Activated CD4-positive, CD25-positive, alpha-beta regulatory T cell treated with anti-CD3 and anti-CD28 coated beads, Interleukin-2, amount 50 U/mL, for 24 hours (primary cell): ENCODE data around the gene CIC.

Source experiments
- ATAC-seq, 2 donors: fragments of 150-1000 bp; cut with Tn5 transposase; one replicate each; pipeline ENCODE4 v1.10.0; 2021; ENCODE audit warnings: mild to moderate bottlenecking in 1 of 2, moderate library complexity in 1 of 2

CIC gene

DNA sequence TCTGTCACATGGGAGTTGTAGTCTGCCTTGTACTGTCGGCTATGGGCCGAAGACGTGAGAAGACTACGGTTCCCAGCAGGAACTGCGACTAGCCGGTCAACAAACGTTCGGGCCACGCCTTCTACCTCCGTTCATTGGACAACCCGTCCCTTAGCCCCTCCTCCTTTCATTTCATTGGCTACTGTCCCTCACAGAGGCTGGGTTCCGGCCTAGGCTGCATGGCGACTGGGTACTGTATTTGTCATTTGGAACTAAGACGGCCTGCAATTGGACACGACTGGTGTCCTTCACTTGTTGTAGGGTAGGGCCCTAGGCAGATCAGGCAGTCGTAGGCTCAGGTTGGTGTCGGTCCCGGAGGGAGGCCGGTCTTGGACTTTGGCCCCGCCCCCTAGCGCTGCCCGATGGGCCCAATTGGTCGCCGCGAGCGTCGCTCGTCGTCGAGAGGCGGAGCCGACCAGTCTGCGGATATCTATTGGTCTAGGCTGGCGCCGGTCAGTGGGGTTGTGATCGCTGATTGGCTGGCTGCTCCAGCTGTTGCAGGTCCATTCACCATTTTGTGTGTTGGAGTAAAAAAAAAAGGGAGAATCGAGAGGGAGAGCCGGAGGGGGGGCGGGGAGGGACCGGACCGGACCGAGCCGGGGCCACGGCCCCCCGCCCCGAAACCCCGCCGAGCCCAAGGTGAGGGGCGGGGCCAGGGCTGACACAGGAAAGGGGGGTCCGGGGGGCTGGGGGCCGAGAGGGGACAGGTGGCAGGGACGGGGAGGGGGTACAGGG lies at the start of gene CIC:
CIC (plus strand) TSS at position 549 of the 774 bp plus-strand sequence. CDS start 2,532 bp downstream, outside the sequence.
- ATAC-seq, result peak; percentile 87 to 91

DNA sequence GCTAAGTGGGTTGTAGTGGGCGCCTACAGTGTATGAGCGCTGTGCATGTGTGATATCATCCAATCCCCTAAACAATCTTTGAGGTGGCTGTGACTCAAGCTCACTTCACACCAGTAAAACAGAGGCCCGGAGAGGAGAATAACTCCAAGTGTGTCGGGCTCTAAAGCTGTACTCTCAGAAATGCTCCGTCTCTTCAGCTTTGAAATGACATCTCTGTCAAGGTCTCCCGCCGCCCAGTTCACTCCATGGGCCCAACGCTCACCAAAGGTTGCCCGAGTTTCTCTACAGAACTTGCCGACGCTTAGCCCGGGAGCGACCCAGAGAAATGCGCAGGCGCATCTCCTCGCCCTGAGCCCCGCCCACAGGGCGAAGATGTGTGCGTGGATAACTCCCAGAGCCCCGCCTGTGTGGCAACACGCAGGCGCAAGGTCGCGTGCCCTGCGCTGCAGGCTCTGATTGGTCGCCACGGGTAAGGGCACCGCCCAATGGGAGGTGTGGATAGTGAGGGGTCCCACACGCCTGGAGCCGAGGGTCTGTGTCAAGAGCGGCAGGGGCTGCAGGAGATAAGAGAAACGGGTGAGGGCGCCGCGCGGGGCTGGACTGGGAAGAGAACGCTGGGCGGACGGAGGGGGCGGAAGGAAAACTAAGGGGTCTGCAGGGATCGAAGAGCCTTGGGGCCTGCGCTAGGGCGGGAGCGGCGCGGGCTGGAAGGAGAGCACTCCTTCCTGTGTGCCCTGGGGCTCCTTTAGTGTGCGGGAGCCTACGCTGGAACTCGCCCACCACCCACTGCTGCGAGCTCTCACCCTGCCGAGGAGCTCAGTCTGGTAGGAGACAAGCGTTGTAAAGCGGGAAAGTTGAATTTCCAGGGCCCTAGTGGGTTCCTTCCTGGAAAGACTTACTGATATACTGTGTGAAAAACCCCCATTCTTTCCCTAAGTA lies 49.0 kb upstream of the CIC start, which contains the start of gene ZNF526:
ZNF526 (plus strand) TSS at position 501 of the 939 bp plus-strand sequence. CDS start 4,092 bp downstream, outside the sequence.
- ATAC-seq, result peak; percentile 83 to 86

DNA sequence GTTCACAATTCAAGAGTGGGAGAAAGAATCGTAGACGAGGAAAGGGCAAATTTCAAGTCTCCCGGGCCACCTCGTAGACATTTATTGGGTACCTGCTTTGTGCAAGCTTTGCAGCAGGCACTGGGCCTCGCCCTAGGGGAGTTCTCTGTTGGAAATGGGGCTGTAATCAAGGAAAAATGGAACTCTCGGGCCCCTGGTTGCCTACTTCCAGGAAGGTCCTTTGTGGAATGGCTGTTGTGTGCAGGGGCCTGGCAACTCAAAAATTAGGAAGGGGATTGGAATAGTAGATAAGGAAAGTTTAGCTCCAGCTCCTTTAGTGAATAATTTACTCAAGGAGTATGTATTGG lies 48.3 kb upstream of the CIC start:
- ATAC-seq, result no peak

DNA sequence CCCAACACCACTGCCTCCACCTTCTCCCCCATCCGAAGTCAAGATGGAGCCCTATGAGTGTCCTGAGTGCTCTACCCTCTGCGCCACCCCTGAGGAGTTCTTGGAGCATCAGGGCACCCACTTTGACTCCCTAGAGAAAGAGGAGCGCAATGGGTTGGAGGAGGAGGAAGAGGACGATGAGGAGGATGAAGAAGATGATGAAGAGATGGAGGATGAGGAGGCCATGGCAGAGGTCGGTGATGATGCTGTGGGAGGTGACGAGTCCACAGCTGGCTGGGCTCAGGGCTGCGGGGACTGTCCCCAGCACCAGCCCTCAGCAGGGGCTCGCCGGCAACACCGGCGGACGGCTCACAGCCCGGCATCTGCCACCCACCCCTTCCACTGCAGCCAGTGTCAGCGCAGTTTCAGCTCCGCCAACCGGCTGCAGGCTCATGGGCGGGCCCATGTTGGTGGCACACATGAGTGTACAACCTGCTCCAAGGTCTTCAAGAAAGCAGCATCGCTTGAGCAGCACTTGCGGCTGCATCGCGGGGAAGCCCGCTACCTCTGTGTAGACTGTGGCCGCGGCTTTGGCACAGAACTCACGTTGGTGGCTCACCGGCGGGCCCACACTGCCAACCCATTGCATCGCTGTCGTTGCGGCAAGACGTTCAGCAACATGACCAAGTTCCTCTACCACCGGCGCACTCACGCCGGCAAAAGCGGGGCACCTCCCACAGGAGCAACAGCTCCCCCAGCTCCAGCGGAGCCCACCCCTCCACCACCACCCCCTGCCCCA lies 43.9 kb upstream of the CIC start:
- no peak for ATAC-seq

DNA sequence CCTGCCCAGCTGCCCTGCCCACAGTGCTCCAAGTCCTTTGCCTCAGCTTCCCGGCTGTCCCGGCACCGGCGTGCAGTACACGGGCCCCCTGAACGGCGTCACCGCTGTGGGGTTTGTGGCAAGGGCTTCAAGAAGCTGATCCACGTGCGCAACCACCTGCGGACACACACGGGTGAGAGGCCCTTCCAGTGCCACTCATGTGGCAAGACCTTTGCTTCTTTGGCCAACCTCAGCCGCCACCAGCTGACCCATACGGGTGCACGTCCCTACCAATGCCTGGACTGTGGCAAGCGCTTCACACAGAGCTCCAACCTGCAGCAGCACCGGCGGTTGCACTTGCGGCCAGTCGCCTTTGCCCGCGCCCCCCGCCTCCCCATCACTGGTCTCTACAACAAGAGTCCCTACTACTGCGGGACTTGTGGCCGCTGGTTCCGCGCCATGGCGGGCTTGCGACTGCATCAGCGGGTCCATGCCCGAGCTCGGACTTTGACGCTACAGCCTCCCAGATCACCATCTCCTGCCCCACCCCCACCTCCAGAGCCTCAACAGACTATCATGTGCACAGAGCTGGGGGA lies 43.2 kb upstream of the CIC start:
- no peak for ATAC-seq

DNA sequence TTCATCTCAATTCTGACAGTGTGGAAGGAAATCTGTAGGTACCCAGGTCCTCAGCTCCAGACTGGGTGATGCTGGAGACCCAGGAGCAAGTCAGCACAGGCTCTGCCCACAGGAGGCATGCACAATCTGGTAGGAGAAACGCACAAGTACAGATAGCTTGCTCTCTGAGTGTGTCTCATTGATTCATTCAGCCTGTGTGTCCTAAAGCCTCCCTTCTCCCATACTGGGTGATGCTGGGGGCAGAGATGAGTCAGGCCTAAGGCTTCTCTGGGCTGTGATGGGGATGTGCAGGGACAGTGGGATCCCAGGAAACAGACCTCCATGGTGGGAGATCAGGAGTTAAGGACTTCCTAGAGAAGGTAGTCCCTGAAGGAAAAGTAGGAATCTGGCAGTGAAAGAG lies 42.2 kb upstream of the CIC start:
- no peak for ATAC-seq

DNA sequence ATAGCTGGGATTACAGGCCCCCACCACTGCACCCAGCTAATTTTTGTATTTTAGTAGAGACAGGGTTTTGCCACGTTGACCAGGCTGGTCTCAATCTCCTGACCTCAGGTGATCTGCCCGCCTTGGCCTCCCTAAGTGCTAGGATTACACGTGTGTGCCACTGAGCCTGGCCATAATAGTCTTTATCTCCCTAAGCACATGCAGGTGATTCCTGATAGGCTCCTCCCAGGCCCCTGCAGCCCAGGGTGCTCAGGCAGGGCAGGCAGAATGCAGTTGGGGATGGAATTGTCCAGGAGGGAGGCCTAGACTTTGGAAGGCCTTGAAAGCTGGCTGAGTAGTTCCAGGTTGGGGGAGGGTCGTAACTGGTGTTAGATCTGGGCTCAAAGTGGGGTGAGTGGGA lies 40.4 kb upstream of the CIC start:
- no peak for ATAC-seq

DNA sequence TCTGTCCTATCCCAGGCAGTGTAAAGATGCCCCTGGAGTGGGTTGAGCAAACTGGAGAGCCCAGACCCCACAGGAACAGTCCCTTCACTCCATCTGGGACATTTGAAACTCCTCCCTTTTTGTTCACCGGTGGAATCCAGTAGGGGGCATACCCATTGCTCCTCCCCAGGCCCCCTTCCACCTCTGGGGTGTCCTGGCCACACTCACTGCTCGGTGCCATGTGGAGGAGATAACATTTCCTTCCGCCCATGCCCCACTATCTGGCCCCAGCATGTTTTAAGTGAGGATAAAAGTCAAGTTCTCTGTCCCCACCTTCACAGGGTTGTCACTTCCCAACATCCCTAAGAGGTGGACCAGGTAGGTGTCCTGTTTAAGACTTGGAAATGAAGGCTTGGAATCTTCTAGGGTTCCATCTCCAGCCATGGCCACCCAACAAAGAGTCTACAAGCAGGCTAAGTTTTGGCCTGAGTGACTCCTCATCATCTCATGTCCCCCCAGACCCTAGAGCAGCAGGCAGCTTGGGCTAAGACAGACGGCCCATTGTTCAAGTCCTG lies 39.7 kb upstream of the CIC start:
- ATAC-seq, result no peak

DNA sequence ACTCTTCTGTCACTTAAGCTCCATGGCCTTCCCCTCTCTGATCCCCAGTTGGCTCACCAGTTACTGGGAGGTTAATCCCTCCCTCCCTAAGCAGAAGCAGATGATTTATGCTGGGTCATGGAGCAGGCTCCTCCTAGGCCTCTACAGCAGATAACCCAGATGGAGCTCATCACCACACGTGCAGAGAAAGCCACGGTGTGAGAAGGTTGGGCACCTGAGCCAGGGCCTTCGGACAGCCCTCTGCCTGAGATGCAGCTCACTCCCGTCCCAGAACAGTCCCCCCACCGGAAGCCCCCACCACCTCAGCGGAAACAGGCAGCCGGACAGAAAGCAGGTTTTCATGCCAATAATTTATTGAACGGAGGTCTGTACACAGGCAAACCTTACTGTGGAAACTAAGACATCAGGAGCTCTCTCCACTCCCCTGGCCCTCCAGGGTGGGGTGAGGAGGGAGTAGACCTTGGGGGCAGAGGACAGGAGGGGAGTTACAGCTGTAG lies 39.1 kb upstream of the CIC start:
- ATAC-seq, result no peak

DNA sequence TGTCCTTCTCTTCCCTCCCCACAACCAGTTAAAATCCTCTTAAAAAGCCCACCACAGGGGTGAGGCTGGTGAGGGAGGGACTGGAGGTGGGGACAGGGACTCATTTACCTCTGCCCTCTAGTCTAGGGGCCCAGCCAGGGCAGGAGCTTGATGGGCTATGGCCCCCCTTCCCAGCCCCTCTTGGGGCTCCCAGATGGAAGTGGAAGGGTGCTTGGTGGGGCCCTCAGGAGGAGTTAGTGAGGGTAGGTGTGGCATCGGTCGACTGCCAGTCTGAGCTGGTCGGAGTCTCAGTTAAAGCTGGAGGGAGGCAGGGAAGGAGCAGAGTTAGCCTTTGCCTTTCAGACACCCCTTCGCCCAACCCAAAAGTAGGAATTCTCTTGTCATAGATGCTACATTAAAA lies 38.5 kb upstream of the CIC start:
- ATAC-seq, result no peak

DNA sequence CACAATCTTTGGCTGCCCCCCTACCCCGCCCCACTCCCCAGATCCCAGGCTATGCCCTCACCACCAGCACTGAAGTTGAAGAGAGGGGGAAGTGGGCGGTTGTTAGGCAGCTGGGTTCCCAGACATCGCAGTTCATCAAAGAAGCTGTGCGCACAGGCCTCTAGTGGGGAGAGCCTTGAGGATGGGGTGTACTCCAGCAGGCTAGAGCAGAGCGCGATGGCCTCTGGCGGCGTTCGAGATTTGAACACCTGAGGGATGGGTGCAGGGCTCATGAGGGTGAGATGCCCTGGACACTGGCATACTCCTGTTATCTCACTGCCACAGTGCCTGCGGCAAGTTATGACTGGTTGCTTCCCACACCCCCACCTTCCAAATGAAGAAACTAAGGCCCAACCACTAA lies 36.6 kb upstream of the CIC start:
- no peak for ATAC-seq

DNA sequence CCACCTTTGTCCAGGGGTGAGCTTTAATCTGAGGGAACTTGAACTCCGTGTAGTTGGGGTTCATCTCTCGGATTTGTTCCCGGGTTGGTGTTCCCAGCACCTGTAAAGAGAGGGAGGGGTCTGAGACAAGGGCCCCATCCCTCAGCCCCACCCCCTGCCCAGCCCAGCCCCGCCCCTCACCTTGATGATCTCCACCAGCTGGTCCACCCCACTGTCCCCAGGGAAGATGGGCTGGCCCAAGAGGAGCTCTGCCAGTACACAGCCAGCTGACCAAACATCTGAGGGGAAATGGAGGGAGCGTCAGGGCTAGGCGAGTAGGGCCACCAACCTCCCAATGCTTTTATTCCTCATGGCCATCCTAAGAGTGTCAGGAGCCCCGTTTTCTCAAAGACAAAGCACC lies 35.9 kb upstream of the CIC start:
- no peak for ATAC-seq

DNA sequence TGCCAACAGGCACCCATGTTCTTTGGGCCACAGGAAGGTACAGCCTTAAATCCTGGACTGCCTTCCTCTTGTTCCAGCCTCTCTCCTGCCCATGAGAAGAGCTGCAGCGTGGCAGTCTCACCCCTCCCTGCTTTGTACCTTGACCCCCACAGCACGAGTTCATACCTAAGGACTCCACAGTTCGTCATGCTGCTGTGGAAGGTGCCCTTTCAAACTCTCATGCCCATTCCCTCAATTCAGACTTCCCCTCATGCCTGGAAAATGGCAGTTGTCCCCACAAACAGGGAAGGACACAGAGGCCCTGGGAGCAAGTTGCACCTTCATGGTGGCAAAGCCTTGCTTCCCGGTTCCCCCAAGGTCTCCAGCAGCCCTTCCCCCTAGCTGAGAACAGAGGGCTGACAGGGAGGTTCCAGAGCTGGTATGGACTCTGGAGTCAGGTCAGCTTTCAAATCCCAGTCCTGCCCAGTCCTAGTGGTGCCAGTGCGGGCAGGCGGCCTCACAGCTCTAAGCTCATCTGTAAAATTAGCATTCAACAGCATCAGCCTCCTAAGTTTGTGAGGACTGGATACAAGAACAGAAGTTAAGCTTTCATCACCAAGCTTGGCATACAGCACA lies 35.3 kb upstream of the CIC start:
- no peak for ATAC-seq

DNA sequence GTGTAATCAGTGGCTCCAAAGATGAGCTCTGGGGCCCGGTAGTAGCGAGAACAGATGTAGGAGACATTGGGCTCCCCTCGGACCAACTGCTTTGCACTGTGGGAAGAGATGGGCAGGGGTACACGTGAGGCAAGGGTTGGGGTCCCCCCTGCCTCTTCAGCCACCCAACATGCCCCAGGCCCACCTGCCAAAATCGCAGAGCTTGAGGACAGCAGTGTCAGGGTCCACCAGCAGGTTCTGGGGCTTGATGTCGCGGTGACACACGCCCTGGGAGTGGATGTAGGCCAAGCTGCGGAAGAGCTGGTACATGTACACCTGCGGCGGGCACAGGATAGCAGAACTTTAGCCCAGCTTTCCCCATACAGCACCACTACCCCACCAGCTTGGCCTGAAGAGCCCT lies 34.7 kb upstream of the CIC start:
- no peak for ATAC-seq

DNA sequence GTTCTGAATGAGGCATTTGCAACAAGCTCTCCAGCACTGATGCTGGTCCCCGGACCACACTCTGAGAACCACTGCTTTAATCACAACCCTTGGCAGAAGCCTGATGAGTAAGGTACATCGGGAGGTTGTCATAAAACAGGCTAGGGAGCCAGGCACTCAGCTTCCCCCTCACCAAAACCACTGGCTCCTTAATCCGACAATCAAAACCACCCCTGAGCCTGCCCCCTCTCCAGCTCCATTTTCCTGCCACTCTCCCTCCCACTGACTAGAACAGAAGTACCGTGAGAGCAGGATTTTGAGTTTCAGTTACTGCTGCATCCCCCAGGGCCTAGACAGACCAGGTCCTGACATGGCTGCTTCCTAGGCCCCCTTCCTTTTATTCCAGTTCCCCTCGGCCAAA lies 33.9 kb upstream of the CIC start:
- ATAC-seq, result no peak

DNA sequence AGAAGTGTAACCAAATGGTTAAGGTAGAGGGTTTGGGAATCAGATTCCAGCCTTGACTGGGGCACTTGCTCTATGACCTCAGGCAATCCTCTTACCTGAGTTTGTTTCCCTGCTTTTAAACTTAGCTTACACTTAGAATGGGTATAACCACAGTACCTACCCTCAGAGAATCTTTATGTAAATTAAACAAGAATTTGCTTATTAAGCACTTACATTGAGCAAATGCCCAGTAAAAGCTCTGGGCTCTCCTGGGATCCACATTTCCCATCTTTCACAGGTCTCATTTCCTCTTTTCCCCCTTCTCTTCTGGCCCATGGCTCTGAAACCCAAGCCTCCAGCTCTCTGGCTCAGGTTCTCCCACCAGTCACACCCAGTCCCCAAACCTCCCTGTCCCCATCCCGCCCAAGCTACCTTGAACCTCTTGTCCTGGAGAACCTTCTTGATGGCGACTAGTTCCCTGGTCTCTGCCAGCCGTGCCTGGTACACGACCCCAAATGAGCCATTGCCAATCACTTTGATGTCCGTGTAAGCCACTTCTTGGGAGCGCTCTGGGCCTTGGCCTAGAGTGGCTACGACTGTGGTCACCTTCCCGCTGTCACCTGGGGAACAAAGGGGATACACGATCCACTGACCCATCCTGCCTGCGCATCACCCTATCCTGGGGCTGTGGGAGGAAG lies 29.4 kb upstream of the CIC start:
- no peak for ATAC-seq

DNA sequence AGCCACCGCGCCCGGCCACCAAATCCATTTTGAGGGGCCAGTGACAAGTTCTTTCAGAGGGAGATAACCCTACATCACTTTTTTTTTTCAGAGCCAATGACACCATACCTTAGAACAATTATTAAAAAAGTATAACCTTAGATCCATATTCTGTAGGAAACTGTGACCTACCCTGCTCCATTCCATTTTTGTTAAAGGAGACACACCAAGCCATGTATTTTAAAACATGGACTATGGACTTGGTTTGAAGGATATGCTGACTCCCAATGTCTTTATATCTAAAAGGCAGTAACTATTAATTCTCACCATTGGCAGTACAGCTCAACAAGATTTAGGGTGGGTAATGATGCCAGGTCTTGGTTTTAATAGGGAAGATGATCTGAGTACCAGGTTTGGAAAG lies 27.8 kb upstream of the CIC start:
- no peak for ATAC-seq

DNA sequence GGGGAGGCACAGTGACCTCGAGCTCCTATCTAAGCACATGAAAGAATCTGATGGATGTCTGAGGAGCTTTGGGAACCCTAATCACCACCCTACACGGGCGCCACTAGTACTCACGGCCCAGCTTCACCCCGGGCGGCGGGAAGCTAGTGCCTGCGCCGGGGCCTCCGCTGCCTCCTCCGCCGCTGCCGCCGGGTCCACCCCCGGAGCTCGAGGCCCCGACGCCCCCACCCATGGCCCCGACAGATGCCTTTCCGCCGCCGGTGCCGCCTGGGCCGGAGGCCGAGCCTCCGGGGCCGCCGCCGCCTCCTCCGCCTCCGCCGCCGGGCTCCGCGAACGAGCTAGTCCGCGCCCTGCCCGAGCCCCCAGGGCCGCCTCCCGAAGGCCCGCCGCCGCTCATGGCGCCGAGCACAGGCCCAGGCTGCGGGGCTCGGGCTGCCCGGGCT lies 27.0 kb upstream of the CIC start:
- ATAC-seq, result no peak

DNA sequence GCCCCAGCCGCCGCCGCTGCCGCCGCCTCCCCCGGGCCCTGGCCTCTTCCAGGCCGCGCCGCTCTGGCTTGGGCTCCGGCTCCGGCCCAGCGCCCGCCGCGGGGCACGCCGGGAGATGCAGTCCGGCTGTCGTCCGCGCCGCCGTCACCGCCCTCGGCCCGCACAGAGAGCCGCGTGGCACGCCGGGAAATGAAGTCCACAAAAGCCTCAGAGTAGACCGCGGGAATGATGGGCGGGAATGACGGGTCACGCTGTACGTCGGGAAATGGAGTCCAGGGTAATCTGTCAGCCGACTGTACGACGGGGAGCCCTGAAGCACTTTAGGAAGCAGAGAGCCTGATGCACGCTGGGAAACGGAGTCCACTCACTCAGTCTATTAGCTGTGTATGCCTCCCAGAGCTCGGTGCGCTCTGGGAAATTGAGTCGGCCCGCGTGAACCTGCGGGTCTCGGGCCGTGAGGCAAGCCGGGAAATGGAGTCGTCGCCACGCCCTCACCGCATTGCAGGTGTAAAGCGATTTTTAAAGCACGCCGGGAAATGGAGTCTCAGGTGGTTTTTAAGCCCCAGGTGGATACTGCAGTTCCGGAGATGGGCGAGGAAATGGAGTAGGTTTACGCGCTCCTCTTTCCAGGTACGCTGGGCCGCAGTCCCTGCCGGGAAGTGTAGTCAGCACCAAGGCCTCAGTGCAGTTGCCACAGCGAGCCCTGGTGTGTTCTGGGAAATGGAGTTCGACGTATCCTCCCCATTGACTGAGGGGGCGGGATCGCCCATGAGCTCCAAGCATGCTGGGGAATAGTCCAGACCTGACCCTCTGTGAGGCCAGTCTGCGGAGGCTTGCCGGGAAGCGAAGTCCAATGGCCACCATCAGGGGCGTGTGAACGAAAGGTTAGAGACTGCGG lies 26.3 kb upstream of the CIC start, which contains the start of gene GSK3A:
GSK3A (minus strand) TSS at position 91 of the 898 bp plus-strand sequence. CDS start 137 bp downstream, outside the sequence.
- ATAC-seq, result peak; percentile 80 to 83
